Measurements from ENCODE around the gene CHGA. TPM values are rescaled to one million over a fixed set of nuclear protein-coding genes. Genes with fewer than 3 reads are reported as not detected.

The CHGA gene
- total RNA-seq, 1 experiment from 2014 or later, result not detected

DNA sequence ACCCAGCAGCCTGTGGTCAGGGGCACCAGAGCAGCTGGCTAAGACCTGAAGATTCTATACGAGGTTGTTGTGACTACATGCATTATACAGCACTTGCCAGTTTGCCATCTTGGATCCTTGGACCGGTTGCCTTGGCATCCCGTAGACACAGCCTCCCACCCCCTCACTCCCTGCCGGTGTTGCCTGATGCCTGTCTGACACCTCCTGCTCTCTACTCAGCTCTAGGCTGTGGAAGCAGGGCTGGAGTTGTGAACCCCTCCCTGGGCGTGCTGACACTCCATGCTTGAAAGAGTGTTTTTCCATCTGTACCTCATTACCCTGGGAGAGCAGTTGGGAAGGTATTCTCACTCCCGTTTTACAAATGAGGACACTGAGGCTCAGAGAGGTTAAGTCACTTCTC is 2.5 kb downstream of the CHGA start:
- H3K9me3 ChIP-seq (ENCODE audit: insufficient read depth, low read depth), result no peaks in the 10 kb centered on the region
- no peak for DNase-seq
- TF ChIP-seq EZH2 (IDR thresholded peaks at IDR 0.05; ENCODE audit: low read depth) (no peak), CTCF (conservative IDR thresholded peaks at IDR 0.05) (no peak)
- no peak overlapping the region for H3K4me2 ChIP-seq
- H3K79me2 ChIP-seq (ENCODE audit: low read depth), result no peaks in the 10 kb centered on the region
- no peaks in the 10 kb centered on the region for H4K20me1 ChIP-seq (ENCODE audit: insufficient read depth)
- ChIA-PET POLR2A (ENCODE audit: unreplicated experiment) (no interaction called here), CTCF (no interaction called here)
- intact Hi-C loops (cut with micrococcal nuclease; ENCODE audit: unreplicated experiment), result no loop called here
- peaks cover 21% of the 10 kb centered on the region for H3K4me1 ChIP-seq (replicated peaks; ENCODE audit: insufficient read depth)
- BruUV-seq (replicated peaks), result no TSS peak
- no peak overlapping the region for H2AFZ ChIP-seq
- no peaks in the 10 kb centered on the region for H3K36me3 ChIP-seq (ENCODE audit: low read depth)
- H3F3A ChIP-seq (ENCODE audit: insufficient read depth, low read depth), result peaks cover 29% of the 10 kb centered on the region
- no peak overlapping the region for H3K4me3 ChIP-seq
- no peaks in the 10 kb centered on the region for H3K9me2 ChIP-seq (ENCODE audit: insufficient read depth)
- no peak overlapping the region for H3K27ac ChIP-seq
- no peaks in the 10 kb centered on the region for H3K27me3 ChIP-seq (ENCODE audit: insufficient read depth, low read depth)

DNA sequence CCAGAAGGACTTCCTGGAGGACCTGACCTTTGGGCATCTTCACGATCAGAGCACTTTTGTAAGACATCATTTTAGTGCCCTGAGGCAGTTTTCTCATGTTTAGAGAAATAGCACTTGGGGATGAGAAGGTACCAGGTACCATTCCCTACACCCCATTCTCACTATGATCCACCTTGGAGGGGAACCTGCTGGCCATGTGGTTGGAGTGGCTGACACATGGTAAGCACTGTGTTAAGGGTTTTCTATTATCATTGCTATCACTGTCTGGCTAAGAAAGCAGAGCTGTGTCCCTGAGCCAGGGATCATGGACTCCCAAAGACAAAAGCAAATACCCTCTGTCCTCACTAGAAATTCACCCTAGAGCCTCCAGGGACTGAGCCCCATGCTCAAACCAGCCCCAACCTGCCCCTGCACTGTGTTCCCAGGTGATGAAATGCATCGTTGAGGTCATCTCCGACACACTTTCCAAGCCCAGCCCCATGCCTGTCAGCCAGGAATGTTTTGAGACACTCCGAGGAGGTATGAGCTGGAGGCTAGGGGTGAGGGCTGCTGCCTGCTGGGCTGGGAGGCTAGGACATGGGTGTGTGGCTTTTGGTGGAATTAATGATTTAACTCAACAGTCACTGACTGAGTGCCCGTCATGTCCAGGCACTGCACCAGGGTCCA is 3.4 kb downstream of the CHGA start:
- H3K79me2 ChIP-seq (ENCODE audit: low read depth), result no peaks in the 10 kb centered on the region
- no TSS peak for BruUV-seq (replicated peaks)
- CTCF ChIA-PET, result no interaction called here
- H4K20me1 ChIP-seq (ENCODE audit: insufficient read depth), result no peaks in the 10 kb centered on the region
- peaks cover 26% of the 10 kb centered on the region for H3F3A ChIP-seq (ENCODE audit: insufficient read depth, low read depth)
- peaks cover 21% of the 10 kb centered on the region for H3K4me1 ChIP-seq (replicated peaks; ENCODE audit: insufficient read depth)
- POLR2A ChIA-PET (ENCODE audit: unreplicated experiment), result no interaction called here
- H3K36me3 ChIP-seq (ENCODE audit: low read depth), result no peaks in the 10 kb centered on the region
- H3K27me3 ChIP-seq (ENCODE audit: insufficient read depth, low read depth), result no peaks in the 10 kb centered on the region
- H3K27ac ChIP-seq, result 0 out of 2 replicates have a peak overlapping the region, but pooled peaks have one; percentile 28
- no peaks in the 10 kb centered on the region for H3K9me2 ChIP-seq (ENCODE audit: insufficient read depth)
- H3K4me3 ChIP-seq, result no peak overlapping the region
- 0 out of 2 replicates have a peak overlapping the region, but pooled peaks have one; percentile 4 for H3K4me2 ChIP-seq
- H2AFZ ChIP-seq, result no peak overlapping the region
- H3K9me3 ChIP-seq (ENCODE audit: insufficient read depth, low read depth), result no peaks in the 10 kb centered on the region
- DNase-seq, result peak in 1 of 2 experiments; percentile 64
- intact Hi-C loops (cut with micrococcal nuclease; ENCODE audit: unreplicated experiment), result no loop called here
- TF ChIP-seq CTCF (conservative IDR thresholded peaks at IDR 0.05) (no peak), EZH2 (IDR thresholded peaks at IDR 0.05; ENCODE audit: low read depth) (no peak)

DNA sequence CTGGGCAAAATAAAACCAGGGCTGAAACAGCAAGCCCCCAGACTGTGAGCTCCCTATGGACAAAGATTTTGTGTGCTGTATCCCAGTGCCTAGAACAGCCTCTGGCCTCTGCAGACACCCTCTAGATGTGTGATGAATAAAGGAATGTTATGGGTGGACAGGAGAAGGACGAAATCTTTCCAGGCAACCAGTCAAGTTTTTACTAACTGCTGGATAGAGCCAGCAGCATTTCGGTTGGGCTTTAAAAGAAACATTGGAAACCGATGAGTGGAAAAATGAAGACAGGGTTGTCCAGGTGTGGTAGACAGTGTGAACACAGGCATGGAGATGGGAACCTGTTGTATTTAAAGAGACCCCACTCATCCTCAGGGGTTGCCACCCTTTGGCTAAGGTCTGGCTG is 4.0 kb downstream of the CHGA start:
- CTCF ChIA-PET, result no interaction called here

More for the DNA sequence above, 4.0 kb downstream of the CHGA start:
- Histone ChIP-seq H3K4me2 (peak overlapping the region; percentile 4; the same call in 1 of the 2 replicates), H3K27ac (peak overlapping the region; percentile 28; the same call in 1 of the 2 replicates), H2AFZ (no peak overlapping the region), H3K9me3 (ENCODE audit: insufficient read depth, low read depth) (no peaks in the 10 kb centered on the region), H3K36me3 (ENCODE audit: low read depth) (no peaks in the 10 kb centered on the region), H3K79me2 (ENCODE audit: low read depth) (no peaks in the 10 kb centered on the region), H4K20me1 (ENCODE audit: insufficient read depth) (no peaks in the 10 kb centered on the region), H3F3A (ENCODE audit: insufficient read depth, low read depth) (peaks cover 24% of the 10 kb centered on the region), H3K4me3 (no peak overlapping the region), H3K27me3 (ENCODE audit: insufficient read depth, low read depth) (no peaks in the 10 kb centered on the region), H3K4me1 (replicated peaks; ENCODE audit: insufficient read depth) (peaks cover 21% of the 10 kb centered on the region), H3K9me2 (ENCODE audit: insufficient read depth) (no peaks in the 10 kb centered on the region)
- intact Hi-C loops (cut with micrococcal nuclease; ENCODE audit: unreplicated experiment), result no loop called here
- no peak for DNase-seq
- POLR2A ChIA-PET (ENCODE audit: unreplicated experiment), result no interaction called here
- TF ChIP-seq CTCF (conservative IDR thresholded peaks at IDR 0.05) (no peak), EZH2 (IDR thresholded peaks at IDR 0.05; ENCODE audit: low read depth) (no peak)
- BruUV-seq (replicated peaks), result no TSS peak

All from PC-9 (cell line).